Calu3 (cell line): ENCODE results near the gene MYO5A. TPM values are rescaled to one million over a fixed set of nuclear protein-coding genes. Genes with fewer than 3 reads are reported as not detected.

ENCODE experiments used
- BruUV-seq: library from RNA; stranded (reverse); fragments of 400-500 nt; replicated peaks from 2 replicates; lab custom pipeline; 2021; lab: Mats Ljungman, UMichigan
- CTCF ChIA-PET: fragments of 300-600 bp; sonication (Branson Sonifier 250); formaldehyde crosslinking; loops from one replicate; lab custom pipeline; 2022; ENCODE audit warnings: antibody characterized with exemption; lab: Charles Lee
- DNase-seq: peaks from one replicate; pipeline ENCODE4 v3.0.0; 2022
- H3K27ac Mint-ChIP-seq: one replicate; pipeline ENCODE4 v1.8.0; 2022; ENCODE audit warnings: mixed read lengths; ENCODE audit not compliant: unreplicated experiment
- H3K27me3 Mint-ChIP-seq: one replicate; pipeline ENCODE4 v1.8.0; 2022; ENCODE audit warnings: mixed read lengths; ENCODE audit not compliant: unreplicated experiment
- H3K36me3 Mint-ChIP-seq: one replicate; pipeline ENCODE4 v1.8.0; 2022; ENCODE audit warnings: mild to moderate bottlenecking, moderate library complexity, mixed read lengths; ENCODE audit not compliant: insufficient read depth, unreplicated experiment
- H3K4me1 Mint-ChIP-seq: one replicate; pipeline ENCODE4 v1.8.0; 2022; ENCODE audit warnings: mild to moderate bottlenecking, low read depth, mixed read lengths; ENCODE audit not compliant: unreplicated experiment
- H3K4me3 Mint-ChIP-seq: one replicate; pipeline ENCODE4 v1.8.0; 2022; ENCODE audit warnings: mild to moderate bottlenecking, low read depth, moderate library complexity, mixed read lengths; ENCODE audit not compliant: unreplicated experiment
- H3K9me3 Mint-ChIP-seq: one replicate; pipeline ENCODE4 v1.8.0; 2022; ENCODE audit warnings: low read depth, mixed read lengths; ENCODE audit not compliant: unreplicated experiment
- intact Hi-C: fragments of 100-400 bp; cut with micrococcal nuclease; formaldehyde crosslinking; loops from one replicate; pipeline ENCODE4 v1.10.0; 2022; ENCODE audit not compliant: unreplicated experiment
- total RNA-seq: library from RNA; stranded (reverse); gene quantifications from 2 replicates; pipeline ENCODE4 v1.2.3, GENCODE V29; 2022
- TF ChIP-seq, protein P1 (sequence below): fragments of 200-600 bp; IDR thresholded peaks from one replicate; pipeline ENCODE4 v1.8.0; 2022; ENCODE audit warnings: antibody characterized with exemption; ENCODE audit not compliant: unreplicated experiment

The MYO5A gene
- total RNA-seq, 1 experiment from 2014 or later = 6.1 TPM

- no peak for DNase-seq
- no peak overlapping the region for H3K4me3 Mint-ChIP-seq
- BruUV-seq = no TSS peak
- CTCF ChIA-PET = no interaction called here
- no peaks in the 10 kb centered on the region for H3K4me1 Mint-ChIP-seq
- no peak overlapping the region for H3K27ac Mint-ChIP-seq
- H3K9me3 Mint-ChIP-seq = no peaks in the 10 kb centered on the region
- intact Hi-C loops = no loop called here
- no peaks in the 10 kb centered on the region for H3K36me3 Mint-ChIP-seq
- TF ChIP-seq, protein P1, sequence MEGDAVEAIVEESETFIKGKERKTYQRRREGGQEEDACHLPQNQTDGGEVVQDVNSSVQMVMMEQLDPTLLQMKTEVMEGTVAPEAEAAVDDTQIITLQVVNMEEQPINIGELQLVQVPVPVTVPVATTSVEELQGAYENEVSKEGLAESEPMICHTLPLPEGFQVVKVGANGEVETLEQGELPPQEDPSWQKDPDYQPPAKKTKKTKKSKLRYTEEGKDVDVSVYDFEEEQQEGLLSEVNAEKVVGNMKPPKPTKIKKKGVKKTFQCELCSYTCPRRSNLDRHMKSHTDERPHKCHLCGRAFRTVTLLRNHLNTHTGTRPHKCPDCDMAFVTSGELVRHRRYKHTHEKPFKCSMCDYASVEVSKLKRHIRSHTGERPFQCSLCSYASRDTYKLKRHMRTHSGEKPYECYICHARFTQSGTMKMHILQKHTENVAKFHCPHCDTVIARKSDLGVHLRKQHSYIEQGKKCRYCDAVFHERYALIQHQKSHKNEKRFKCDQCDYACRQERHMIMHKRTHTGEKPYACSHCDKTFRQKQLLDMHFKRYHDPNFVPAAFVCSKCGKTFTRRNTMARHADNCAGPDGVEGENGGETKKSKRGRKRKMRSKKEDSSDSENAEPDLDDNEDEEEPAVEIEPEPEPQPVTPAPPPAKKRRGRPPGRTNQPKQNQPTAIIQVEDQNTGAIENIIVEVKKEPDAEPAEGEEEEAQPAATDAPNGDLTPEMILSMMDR = no peak
- H3K27me3 Mint-ChIP-seq = no peaks in the 10 kb centered on the region
These were observed 122.8 kb downstream of the MYO5A start for GRCh38 chr15:52405856-52406255.

- H3K4me1 Mint-ChIP-seq = no peaks in the 10 kb centered on the region
- H3K4me3 Mint-ChIP-seq = no peak overlapping the region
- H3K36me3 Mint-ChIP-seq = no peaks in the 10 kb centered on the region
- intact Hi-C loops = no loop called here
- TF ChIP-seq, protein P1 = no peak
- no peak for DNase-seq
- no peaks in the 10 kb centered on the region for H3K9me3 Mint-ChIP-seq
- H3K27ac Mint-ChIP-seq = no peak overlapping the region
- CTCF ChIA-PET = no interaction called here
- BruUV-seq = no TSS peak
- no peaks in the 10 kb centered on the region for H3K27me3 Mint-ChIP-seq
These were observed 131.6 kb downstream of the MYO5A start for GRCh38 chr15:52397118-52397517.

DNA sequence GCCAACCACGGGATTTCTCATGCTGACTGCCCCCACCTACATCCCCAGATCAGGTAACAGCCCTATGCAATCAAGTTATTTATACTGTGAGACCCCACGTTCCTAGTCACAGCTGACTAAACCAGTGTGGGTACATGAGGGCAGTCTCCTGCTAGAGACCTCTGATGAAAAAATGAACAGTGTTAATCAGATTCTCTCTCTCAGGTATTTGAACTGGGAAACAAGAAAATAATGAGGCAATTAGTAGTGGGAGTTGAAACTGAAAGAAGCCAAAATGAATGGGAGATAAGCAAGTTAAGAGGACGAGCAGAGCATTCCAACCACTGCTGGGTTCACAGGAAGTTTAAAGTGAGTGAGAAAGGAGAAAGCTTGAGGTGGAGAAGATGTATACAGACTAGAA lies 134.6 kb downstream of the MYO5A start:
- CTCF ChIA-PET = no interaction called here
- no peak overlapping the region for H3K27ac Mint-ChIP-seq
- H3K9me3 Mint-ChIP-seq = no peaks in the 10 kb centered on the region
- H3K36me3 Mint-ChIP-seq = no peaks in the 10 kb centered on the region
- no TSS peak for BruUV-seq
- DNase-seq = no peak
- H3K4me1 Mint-ChIP-seq = no peaks in the 10 kb centered on the region
- intact Hi-C loops = no loop called here
- no peak overlapping the region for H3K4me3 Mint-ChIP-seq
- TF ChIP-seq, protein P1 = no peak
- no peaks in the 10 kb centered on the region for H3K27me3 Mint-ChIP-seq

DNA sequence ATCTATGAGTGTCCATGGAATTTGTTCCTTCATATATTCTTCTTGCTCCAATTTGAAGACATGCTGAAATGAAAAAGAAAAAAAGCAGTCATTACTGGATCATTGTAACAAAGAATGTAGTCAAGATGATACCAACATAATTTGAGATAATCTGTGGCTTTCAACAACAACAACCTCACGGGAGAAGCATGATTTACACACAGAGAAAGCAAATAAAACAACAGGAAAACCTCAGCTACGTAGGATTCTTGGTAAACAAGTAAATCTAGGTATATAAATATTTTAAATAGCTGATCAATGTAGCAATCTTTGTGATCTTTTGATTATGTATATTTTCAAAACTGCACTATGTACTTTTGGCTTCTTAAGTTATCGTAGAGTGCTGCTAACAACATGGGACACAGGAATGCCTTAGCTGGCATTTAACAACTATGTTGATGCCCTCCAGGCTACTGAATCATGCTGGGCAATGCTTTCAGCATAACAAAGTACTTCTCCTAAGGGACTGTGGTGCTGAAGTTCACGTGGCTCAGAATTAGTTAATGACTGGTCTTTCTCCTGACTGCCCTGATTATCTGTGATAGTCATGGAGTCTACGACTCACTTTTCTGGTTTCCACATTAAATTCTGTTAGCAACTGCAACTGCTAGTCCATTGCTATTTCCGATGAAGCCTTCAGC lies 136.5 kb downstream of the MYO5A start:
- DNase-seq = no peak
- intact Hi-C loops = no loop called here
- CTCF ChIA-PET = interaction anchor here (0.6 kb wide), 1 partner anchor 161 kb away, joined by 3 read pairs; no protein-coding TSS in a partner anchor
- TF ChIP-seq, protein P1 = no peak
- H3K4me3 Mint-ChIP-seq = no peak overlapping the region
- H3K27ac Mint-ChIP-seq = no peak overlapping the region
- H3K4me1 Mint-ChIP-seq = no peaks in the 10 kb centered on the region
- BruUV-seq = no TSS peak
- no peaks in the 10 kb centered on the region for H3K27me3 Mint-ChIP-seq
- no peaks in the 10 kb centered on the region for H3K36me3 Mint-ChIP-seq
- H3K9me3 Mint-ChIP-seq = no peaks in the 10 kb centered on the region
